ENCODE measurements around the gene G2E3.

DNA sequence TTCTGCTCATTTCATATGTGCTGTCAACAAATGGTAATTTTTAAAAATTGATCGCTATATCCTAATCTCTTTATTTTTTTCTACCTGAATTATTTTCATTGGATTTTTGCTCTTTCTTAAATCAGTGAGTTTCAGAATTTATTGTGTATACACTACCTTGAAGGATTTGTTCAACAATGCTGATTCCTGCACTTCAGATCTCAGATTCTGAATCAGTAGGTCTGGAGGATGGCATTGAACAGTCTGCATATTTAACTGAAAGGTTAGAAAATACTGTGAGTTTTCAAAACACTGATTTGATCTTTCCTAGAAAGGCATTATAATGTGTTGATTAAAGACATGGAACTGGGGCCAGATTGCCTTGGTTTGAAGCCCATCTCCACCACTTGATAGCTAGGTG is 1.6 kb downstream of the G2E3 start:
- no peak for TF ChIP-seq POLR2A (IDR thresholded peaks at IDR 0.05)
- TF ChIP-seq POLR2AphosphoS5 (IDR thresholded peaks at IDR 0.05): no peak
- TF ChIP-seq, protein P1, sequence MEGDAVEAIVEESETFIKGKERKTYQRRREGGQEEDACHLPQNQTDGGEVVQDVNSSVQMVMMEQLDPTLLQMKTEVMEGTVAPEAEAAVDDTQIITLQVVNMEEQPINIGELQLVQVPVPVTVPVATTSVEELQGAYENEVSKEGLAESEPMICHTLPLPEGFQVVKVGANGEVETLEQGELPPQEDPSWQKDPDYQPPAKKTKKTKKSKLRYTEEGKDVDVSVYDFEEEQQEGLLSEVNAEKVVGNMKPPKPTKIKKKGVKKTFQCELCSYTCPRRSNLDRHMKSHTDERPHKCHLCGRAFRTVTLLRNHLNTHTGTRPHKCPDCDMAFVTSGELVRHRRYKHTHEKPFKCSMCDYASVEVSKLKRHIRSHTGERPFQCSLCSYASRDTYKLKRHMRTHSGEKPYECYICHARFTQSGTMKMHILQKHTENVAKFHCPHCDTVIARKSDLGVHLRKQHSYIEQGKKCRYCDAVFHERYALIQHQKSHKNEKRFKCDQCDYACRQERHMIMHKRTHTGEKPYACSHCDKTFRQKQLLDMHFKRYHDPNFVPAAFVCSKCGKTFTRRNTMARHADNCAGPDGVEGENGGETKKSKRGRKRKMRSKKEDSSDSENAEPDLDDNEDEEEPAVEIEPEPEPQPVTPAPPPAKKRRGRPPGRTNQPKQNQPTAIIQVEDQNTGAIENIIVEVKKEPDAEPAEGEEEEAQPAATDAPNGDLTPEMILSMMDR (IDR thresholded peaks at IDR 0.05): no peak

All from gastroesophageal sphincter (tissue), 3 donors.